ENCODE data around the gene KIFC3.
A peak's percentile ranks its signal among the peaks of the same experiment; 100 is the strongest.

The KIFC3 gene

DNA sequence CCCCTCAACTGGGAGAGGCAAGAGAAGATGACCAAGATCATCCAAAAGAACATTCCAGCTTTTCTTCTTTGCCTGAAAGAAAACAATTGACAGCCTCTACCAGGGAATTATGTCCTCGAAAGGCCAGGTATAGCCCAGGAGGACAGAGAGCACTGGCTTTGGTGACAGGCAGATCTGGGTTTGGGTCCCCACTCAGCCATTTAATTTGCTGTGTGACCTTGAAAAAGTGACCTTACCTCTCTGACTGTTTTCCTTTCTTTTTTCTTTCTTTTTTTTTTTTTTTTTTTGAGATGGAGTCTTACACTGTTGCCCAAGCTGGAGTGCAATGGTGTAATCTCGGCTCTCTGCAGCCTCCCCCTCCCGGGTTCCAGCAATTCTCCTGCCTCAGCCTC lies 27.7 kb upstream of the KIFC3 start:
- no peak for TF ChIP-seq EZH2phosphoT487 (IDR thresholded peaks at IDR 0.05; ENCODE audit: borderline replicate concordance, low read length)
- TF ChIP-seq, protein P1, sequence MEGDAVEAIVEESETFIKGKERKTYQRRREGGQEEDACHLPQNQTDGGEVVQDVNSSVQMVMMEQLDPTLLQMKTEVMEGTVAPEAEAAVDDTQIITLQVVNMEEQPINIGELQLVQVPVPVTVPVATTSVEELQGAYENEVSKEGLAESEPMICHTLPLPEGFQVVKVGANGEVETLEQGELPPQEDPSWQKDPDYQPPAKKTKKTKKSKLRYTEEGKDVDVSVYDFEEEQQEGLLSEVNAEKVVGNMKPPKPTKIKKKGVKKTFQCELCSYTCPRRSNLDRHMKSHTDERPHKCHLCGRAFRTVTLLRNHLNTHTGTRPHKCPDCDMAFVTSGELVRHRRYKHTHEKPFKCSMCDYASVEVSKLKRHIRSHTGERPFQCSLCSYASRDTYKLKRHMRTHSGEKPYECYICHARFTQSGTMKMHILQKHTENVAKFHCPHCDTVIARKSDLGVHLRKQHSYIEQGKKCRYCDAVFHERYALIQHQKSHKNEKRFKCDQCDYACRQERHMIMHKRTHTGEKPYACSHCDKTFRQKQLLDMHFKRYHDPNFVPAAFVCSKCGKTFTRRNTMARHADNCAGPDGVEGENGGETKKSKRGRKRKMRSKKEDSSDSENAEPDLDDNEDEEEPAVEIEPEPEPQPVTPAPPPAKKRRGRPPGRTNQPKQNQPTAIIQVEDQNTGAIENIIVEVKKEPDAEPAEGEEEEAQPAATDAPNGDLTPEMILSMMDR (IDR thresholded peaks at IDR 0.05; ENCODE audit: low read depth, low read length, poor library complexity, severe bottlenecking) = no peak
- H3K27ac ChIP-seq (ENCODE audit: low read depth, low read length) = no peak overlapping the region
- H3K9me3 ChIP-seq (ENCODE audit: control insufficient read depth, insufficient read depth, low read length) = no peaks in the 10 kb centered on the region
- no peaks in the 10 kb centered on the region for H3K36me3 ChIP-seq (ENCODE audit: control insufficient read depth, low read length)
- H3K4me1 ChIP-seq (ENCODE audit: control insufficient read depth, low read length) = no peaks in the 10 kb centered on the region
- no peak overlapping the region for H3K4me2 ChIP-seq (ENCODE audit: low read length)
- peaks cover 2% of the 10 kb centered on the region; the same call in 1 of the 2 replicates for H3K27me3 ChIP-seq (ENCODE audit: control insufficient read depth, low read length)
- H3F3A ChIP-seq (ENCODE audit: control insufficient read depth, insufficient read depth) = no peaks in the 10 kb centered on the region
- H4K20me1 ChIP-seq (ENCODE audit: control insufficient read depth, insufficient read depth, low read depth, low read length) = no peaks in the 10 kb centered on the region
- H3K9me2 ChIP-seq (replicated peaks; ENCODE audit: control insufficient read depth, low read length) = no peaks in the 10 kb centered on the region
- no peak overlapping the region for H3K4me3 ChIP-seq (ENCODE audit: low read length)
- no peaks in the 10 kb centered on the region for H3K79me2 ChIP-seq (ENCODE audit: control insufficient read depth, low read length)

DNA sequence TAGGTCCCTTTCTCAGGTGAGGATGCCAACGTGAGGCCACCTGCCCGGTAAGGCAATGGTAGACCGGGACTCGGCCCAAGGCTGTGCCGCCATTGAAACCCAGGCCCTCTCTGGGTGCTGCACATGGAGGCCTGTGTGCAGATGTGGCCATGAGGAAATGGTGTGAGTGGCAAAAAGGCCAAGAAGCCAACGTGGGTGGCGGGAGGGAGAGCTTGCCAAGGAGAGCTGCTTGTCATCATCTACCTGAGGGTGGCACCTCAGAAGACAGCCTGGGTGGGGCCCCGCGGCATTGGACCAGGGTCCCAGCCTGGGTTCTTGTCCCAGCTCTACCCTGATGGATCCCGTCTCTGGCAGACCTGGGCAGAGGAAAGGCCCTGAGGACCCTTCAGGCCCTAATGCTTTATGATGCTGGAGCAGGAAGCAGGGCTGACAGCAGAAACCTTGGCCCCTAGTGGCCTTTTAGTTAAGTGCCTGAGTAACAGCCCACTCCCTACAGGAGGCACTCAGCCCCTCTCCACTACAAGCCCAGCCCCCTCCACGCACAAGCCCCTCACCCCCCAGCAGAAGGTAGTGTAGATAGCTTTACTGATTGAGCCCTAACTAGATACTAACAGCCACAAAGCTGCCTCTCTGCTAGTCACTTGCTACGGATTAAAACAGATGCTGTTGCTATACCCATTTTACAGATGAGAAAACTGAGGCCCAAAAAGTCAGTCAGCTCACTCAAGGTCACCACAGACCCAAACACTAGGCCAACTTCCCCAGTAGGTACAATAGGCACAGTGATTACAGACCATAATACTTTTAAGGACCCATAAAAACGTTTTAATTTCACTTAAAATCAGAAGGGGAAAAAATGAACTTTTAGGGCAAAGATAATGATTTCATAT lies 26.2 kb upstream of the KIFC3 start:
- Histone ChIP-seq H3K36me3 (ENCODE audit: control insufficient read depth, low read length) (no peaks in the 10 kb centered on the region), H3K27ac (ENCODE audit: low read depth, low read length) (no peak overlapping the region), H4K20me1 (ENCODE audit: control insufficient read depth, insufficient read depth, low read depth, low read length) (no peaks in the 10 kb centered on the region), H3K9me3 (ENCODE audit: control insufficient read depth, insufficient read depth, low read length) (no peaks in the 10 kb centered on the region), H3K79me2 (ENCODE audit: control insufficient read depth, low read length) (no peaks in the 10 kb centered on the region), H3K4me1 (ENCODE audit: control insufficient read depth, low read length) (no peaks in the 10 kb centered on the region), H3K4me2 (ENCODE audit: low read length) (no peak overlapping the region), H3F3A (ENCODE audit: control insufficient read depth, insufficient read depth) (no peaks in the 10 kb centered on the region), H3K9me2 (replicated peaks; ENCODE audit: control insufficient read depth, low read length) (no peaks in the 10 kb centered on the region), H3K4me3 (ENCODE audit: low read length) (no peak overlapping the region), H3K27me3 (ENCODE audit: control insufficient read depth, low read length) (no peaks in the 10 kb centered on the region)
- TF ChIP-seq, protein P1 (IDR thresholded peaks at IDR 0.05; ENCODE audit: low read depth, low read length, poor library complexity, severe bottlenecking) = peak; percentile 22
- no peak for TF ChIP-seq EZH2phosphoT487 (IDR thresholded peaks at IDR 0.05; ENCODE audit: borderline replicate concordance, low read length)

DNA sequence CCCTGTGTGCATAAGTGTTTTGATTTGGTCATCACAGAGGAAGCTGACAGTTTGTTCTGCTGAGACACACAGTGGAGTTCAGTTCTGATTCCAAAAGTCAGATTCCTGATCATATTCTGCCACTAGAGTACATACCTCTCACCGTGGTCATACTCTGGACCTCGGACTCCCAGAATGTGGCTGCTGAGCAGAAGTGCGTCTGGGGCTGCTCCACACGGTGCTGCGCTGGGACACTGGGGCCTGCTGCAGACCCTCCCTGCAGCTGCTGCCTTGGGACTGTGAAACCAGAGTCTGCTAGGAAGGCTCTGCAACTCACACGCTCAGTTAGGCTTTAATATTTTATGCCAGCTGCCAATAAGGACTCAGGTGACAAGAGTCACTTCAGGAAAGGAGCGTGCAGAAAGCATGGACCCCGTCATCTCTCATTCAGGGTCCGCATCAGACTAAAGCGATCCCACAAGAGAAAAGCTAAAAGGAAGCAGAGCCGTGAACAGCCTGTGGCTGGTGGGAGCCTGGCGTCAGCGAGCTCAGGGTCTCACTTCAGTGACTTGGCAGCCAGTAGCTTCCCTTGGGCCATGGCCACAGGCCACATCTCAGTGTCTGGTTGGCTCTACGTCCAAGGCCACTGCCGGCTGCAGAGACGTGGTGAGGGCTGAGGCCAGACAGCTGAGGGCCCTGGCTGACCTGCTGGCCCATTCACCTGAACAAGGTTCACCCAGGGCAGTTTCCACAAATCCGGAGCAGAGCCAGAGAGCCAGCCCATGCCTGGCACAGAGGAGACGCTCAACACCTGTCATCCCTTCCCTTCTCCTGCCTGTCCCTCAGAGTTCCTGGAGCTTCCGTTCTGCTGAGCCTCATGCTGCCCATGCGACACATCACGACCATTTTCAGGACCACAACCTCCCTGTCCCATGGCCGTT lies 24.7 kb upstream of the KIFC3 start:
- TF ChIP-seq EZH2phosphoT487 (IDR thresholded peaks at IDR 0.05; ENCODE audit: borderline replicate concordance, low read length) = no peak
- TF ChIP-seq, protein P1 (IDR thresholded peaks at IDR 0.05; ENCODE audit: low read depth, low read length, poor library complexity, severe bottlenecking) = no peak
- Histone ChIP-seq H3K4me3 (ENCODE audit: low read length) (no peak overlapping the region), H3K27me3 (ENCODE audit: control insufficient read depth, low read length) (0 out of 2 replicates have a peak, but pooled peaks cover 3% of the 10 kb centered on the region), H3F3A (ENCODE audit: control insufficient read depth, insufficient read depth) (no peaks in the 10 kb centered on the region), H3K9me3 (ENCODE audit: control insufficient read depth, insufficient read depth, low read length) (no peaks in the 10 kb centered on the region), H3K36me3 (ENCODE audit: control insufficient read depth, low read length) (no peaks in the 10 kb centered on the region), H3K4me2 (ENCODE audit: low read length) (no peak overlapping the region), H3K4me1 (ENCODE audit: control insufficient read depth, low read length) (no peaks in the 10 kb centered on the region), H3K27ac (ENCODE audit: low read depth, low read length) (no peak overlapping the region), H3K79me2 (ENCODE audit: control insufficient read depth, low read length) (no peaks in the 10 kb centered on the region), H4K20me1 (ENCODE audit: control insufficient read depth, insufficient read depth, low read depth, low read length) (no peaks in the 10 kb centered on the region), H3K9me2 (replicated peaks; ENCODE audit: control insufficient read depth, low read length) (no peaks in the 10 kb centered on the region)

All from DOHH2 (cell line).